GM18502 (cell line): ENCODE data around the gene STX16.
A peak's percentile ranks its signal among the peaks of the same experiment; 100 is the strongest.

Experiments
- ATAC-seq: cut with Tn5 transposase; IDR thresholded peaks from one replicate; pipeline ENCODE4 v1.9.1; 2021; ENCODE audit warnings: mild to moderate bottlenecking; ENCODE audit not compliant: unreplicated experiment, poor library complexity

The STX16 gene, protein sequence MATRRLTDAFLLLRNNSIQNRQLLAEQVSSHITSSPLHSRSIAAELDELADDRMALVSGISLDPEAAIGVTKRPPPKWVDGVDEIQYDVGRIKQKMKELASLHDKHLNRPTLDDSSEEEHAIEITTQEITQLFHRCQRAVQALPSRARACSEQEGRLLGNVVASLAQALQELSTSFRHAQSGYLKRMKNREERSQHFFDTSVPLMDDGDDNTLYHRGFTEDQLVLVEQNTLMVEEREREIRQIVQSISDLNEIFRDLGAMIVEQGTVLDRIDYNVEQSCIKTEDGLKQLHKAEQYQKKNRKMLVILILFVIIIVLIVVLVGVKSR

DNA sequence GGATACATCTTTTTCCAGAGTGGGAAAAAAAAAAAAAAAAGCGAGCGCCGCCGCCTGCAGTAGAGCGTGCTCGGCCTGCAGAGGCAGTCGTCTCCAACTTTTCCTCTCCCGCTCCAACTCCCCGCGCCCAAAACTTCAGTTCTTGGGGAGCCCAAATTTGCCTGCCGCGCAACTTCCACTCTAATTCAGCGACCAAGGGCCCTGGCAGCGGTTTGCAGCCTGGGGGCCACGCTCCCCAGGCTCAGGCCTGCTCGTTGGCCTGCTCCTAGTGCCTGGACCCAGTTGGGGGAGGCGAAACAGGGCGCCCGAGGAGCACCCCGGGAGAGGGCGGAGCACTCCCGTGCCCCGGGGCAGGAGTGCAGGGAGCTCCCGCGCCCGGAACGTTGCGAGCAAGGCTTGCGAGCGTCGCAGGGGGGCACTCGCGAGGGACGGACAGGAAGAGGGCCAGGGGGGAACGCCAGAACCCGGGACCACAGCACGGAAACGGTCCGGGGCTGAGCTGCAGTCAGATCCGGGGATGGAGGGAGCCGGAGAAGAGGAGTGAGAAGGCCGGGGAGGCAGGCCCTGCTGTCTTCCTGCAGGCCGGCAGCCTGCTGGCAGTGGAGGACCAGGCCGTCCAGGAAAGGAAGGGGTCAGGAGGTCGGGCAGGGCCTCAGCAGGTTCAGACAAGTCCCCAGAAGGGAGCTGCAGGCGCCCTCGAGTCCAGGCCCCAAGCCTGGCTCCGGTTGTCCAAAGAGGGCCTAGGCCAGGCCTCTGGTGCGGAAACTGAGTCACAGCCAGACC, at the start of gene STX16:
TSS of gene STX16 (plus strand) at position 508 of the 783 bp plus-strand sequence. CDS start 724 bp downstream, outside the sequence.
- peak; percentile 69 for ATAC-seq

- no peak for ATAC-seq
Observed at GRCh38 chr20:58602124-58602523, 49.0 kb upstream of the STX16 start.

DNA sequence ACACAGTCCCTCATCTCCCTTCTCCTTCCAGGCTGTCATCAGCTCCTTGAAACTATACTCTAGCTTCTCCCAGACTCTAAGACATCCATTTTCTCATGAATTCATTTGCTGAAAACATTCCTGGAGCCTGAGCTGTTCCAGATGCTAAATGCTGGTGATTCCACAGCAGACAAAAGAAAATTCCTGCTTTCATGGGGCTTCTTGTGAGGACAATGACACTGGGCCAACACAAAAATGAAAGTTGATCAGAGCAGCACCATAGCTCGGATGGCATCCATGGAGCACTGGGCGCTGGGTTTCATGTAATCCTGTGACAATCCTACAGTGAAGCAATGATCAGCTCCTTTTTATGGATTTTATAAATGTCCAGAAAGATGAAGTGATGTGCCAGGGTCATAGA, 47.4 kb upstream of the STX16 start:
- no peak for ATAC-seq

- ATAC-seq: no peak
Observed at GRCh38 chr20:58604128-58604881, 46.8 kb upstream of the STX16 start.

- no peak for ATAC-seq
Observed at GRCh38 chr20:58605292-58606065, 45.6 kb upstream of the STX16 start.

- ATAC-seq: no peak
Observed at GRCh38 chr20:58606184-58606583, 44.9 kb upstream of the STX16 start.

GRCh38 chr20:58608096-58608840, 42.8 kb upstream of the STX16 start:
- ATAC-seq: no peak

GRCh38 chr20:58609026-58609425, 42.1 kb upstream of the STX16 start:
- no peak for ATAC-seq

DNA sequence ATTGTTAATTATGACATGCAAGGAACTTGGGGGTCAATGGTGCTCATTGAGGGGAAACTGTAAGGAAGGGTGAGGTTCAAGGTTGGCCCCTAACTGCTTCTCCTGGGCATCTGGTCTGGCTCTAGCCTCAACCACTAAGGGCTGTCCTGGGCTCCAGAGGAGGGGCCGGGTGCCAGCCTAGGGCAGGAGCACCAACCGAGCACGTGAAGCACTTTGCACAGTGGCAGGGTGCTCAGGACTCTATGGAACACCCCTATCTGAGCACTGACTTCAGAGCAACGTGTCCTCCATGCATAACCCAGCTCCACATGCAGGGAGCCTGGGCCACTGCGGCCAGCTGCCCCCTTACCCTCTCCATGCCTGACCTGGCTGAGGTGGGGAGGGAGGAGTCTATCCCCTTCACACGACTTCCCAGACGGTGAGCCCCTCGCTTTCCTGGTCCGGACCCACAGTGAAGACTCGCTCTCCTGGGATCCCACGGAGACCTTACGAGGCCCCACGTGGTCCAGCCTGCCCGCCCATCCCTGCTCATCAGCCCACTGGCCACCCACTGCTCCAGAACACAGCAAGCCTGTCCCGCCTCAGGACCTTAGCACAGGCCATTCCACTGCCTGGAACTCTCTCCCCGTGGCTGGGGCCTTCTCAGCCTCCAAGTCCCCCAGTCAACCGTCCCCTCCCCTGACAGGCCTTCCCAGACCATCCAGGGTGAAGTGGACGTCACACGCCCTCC, 40.8 kb upstream of the STX16 start:
- ATAC-seq: no peak

GRCh38 chr20:58610811-58611210, 40.3 kb upstream of the STX16 start:
- no peak for ATAC-seq

- no peak for ATAC-seq
Observed at GRCh38 chr20:58611236-58612030, 39.6 kb upstream of the STX16 start.

DNA sequence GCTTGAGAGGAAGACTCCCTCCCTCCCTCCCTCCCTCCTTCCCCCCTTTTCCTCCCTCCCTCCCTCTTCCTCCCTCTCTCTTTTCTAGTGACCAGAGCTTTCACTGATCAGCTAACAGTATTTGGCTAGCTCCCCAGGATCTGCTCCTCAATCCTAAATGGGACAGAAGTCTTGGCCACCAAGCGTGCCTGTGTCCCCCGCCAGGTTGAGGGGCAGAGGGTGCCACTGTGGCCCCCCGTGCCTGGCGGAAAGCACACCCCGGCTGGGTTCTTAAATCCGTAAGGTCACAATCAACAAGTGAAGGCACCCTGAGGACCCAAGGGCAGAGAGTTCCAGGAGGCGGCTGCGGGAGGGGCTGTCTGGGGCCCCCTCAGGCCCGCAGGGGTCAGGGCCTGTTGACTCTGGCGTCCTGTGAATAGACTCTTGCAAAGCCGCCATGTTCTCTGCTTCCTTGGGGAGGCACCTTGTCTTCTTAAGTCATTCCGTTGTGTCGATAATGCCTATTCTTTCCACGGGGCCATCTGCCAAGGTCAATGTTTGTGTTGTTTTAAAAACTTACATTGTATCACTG, 38.9 kb upstream of the STX16 start:
- no peak for ATAC-seq

DNA sequence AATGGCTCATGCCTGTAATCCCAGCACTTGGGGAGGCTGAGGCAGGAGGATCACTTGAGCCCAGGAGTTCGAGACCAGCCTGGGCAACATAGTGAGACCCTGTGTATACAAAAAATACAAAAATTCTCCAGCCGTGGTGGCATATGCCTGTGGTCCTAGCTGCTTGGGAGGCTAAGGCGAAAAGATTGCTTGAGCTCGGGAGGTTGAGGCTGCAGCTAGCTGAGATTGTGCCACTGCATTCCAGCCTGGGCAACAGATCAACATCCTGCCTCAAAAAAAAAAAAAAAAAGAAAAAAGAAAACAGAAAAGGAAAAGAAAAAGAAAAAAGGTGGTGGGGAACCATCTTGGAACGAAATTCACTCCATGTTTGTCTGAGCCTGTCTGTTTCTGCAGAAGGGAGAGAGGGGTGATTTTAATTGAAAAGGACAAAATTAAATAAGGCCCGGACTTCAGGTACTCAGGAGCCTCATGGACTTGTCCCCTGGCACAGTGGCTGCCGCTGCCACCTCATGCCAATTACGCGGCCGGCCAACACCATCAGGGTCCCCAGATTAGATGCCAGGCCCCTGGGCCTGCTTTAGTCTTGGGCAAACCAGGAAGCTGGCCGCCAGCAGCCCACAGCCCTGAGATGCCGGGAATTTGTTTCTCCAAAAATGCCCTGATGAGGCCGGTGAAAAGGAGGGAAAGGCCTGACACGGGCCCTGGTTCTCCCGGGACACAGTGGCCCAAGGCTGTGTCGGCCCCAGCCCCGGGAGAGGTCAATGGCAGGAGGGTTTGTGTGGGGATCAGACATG, 37.8 kb upstream of the STX16 start:
- ATAC-seq: no peak

- ATAC-seq: no peak
Observed at GRCh38 chr20:58614366-58614765, 36.7 kb upstream of the STX16 start.

GRCh38 chr20:58614984-58615760, 35.9 kb upstream of the STX16 start:
- ATAC-seq: no peak

DNA sequence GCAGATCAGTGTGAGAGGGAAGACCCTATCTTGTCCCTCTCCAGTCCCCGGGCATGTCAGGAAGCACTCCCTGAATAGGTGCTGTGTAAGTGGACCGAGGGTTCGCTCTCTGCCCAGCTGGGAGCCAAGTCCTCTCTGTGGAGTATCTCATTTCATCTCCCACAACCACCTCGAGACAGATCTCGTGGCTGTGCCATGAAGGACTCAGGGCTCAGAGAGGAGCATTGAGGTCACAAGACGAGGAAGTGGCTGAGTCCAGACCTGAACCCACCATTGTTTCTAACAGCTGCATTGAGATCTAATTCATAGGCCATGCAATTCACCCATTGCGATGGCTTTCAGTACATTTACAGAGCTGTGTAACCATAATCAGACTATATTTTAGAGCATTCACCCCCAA, 34.7 kb upstream of the STX16 start:
- no peak for ATAC-seq
